HL-60 (cell line): ENCODE data around the gene MED15.

Source experiments
- DNase-seq, 2 experiments: peaks; one replicate each; pipeline ENCODE4 v3.0.0-alpha.2; 2010 to 2020; ENCODE audit warnings: low read depth in 1 of 2, low spot score in 1 of 2
- H3K27ac ChIP-seq: fragments of 250-450 bp; sonication (Bioruptor Pico); replicated peaks from 2 replicates; pipeline ENCODE4 v1.5.1; 2020; ENCODE audit warnings: mild to moderate bottlenecking, moderate library complexity
- H3K27me3 ChIP-seq: fragments of 250-450 bp; sonication (Bioruptor Pico); 2 replicates; pipeline ENCODE4 v1.5.1; 2021; ENCODE audit warnings: mild to moderate bottlenecking, moderate library complexity; ENCODE audit not compliant: insufficient read depth, poor library complexity, severe bottlenecking
- H3K4me3 ChIP-seq: replicated peaks from 2 replicates; pipeline ENCODE4 v1.5.1; 2011; ENCODE audit warnings: mild to moderate bottlenecking, control low read depth, low read length; ENCODE audit not compliant: insufficient read depth
- GABPA ChIP-seq: IDR thresholded peaks from 2 replicates; pipeline ENCODE4 v1.6.1; 2012; ENCODE audit warnings: low read depth
- POLR2AphosphoS5 ChIP-seq: IDR thresholded peaks from 2 replicates; pipeline ENCODE4 v1.6.1; 2012; ENCODE audit warnings: low read depth
- REST ChIP-seq: IDR thresholded peaks from 2 replicates; pipeline ENCODE4 v1.6.1; 2012; ENCODE audit warnings: low read depth; ENCODE audit not compliant: insufficient replicate concordance
- SPI1 ChIP-seq: IDR thresholded peaks from 2 replicates; pipeline ENCODE4 v1.6.1; 2012; ENCODE audit warnings: low read depth, mild to moderate bottlenecking, borderline replicate concordance
- TF ChIP-seq, protein P1 (sequence below): IDR thresholded peaks from one replicate; pipeline ENCODE4 v1.5.1; 2011; ENCODE audit warnings: low read length, control low read depth, inconsistent platforms; ENCODE audit not compliant: insufficient read depth

The MED15 gene

DNA sequence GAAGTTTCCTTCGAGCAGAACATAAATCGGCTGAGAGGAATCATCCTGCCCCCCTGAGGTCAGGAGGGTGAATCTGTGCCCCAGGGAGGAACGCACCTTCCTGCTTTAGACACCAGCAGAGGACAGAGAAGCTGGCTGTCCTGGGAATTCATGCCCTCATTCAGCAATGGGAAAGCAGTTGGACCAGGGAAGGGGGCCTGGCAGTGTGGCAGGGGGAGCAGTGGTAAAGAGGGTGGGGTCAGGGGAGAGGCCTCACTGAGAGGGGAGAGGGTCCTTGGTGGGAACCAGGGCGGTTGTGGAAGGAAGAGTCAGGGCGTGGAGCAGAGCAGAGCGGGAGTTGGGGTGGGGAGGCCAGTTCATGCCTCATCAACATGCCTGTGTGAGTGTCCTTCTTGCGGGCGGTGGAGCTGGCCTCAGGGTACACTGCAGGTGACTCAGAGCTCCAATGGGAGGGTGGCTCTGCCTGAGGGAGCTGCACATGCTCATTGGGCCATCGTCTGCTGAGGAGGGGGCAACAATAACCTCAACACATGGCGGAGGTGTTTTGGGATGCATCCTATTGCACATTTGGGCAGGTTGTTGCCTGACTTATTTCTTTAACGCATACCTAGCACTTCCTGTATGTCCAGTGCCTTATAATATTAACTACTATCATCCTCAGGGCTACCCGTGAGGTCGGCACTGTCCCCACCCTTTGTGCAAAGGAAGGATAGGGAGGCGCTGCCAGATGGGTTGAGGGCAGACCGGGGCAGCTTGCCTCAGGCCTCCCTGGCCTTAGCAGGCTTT, 23.2 kb downstream of the MED15 start:
- H3K4me3 ChIP-seq = no peak overlapping the region
- H3K27me3 ChIP-seq = no peaks in the 10 kb centered on the region
- no peak overlapping the region for H3K27ac ChIP-seq
- DNase-seq = no peak
- no peak for TF ChIP-seq REST
- TF ChIP-seq POLR2AphosphoS5 = no peak
- TF ChIP-seq, protein P1, sequence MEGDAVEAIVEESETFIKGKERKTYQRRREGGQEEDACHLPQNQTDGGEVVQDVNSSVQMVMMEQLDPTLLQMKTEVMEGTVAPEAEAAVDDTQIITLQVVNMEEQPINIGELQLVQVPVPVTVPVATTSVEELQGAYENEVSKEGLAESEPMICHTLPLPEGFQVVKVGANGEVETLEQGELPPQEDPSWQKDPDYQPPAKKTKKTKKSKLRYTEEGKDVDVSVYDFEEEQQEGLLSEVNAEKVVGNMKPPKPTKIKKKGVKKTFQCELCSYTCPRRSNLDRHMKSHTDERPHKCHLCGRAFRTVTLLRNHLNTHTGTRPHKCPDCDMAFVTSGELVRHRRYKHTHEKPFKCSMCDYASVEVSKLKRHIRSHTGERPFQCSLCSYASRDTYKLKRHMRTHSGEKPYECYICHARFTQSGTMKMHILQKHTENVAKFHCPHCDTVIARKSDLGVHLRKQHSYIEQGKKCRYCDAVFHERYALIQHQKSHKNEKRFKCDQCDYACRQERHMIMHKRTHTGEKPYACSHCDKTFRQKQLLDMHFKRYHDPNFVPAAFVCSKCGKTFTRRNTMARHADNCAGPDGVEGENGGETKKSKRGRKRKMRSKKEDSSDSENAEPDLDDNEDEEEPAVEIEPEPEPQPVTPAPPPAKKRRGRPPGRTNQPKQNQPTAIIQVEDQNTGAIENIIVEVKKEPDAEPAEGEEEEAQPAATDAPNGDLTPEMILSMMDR = no peak

DNA sequence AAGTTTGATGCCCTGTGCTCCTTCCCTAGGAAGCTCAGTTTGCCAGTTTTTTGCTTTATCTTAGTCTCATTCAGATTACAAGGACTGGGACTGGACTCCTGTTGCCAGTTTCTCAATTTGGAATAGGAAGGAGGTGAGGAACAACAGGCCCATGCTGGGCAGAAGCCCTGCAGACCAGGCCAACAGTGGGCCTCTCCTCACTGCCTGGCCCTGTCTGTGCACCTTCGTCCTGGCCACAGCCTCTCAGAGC, 23.7 kb downstream of the MED15 start:
- Histone ChIP-seq H3K4me3 (no peak overlapping the region), H3K27ac (no peak overlapping the region), H3K27me3 (no peaks in the 10 kb centered on the region)
- TF ChIP-seq, protein P1 = no peak
- TF ChIP-seq GABPA (no peak), REST (no peak), POLR2AphosphoS5 (no peak), SPI1 (no peak)
- DNase-seq = no peak

- no peak overlapping the region for H3K27ac ChIP-seq
These were observed 24.2 kb downstream of the MED15 start for GRCh38 chr22:20531404-20532201.

More at GRCh38 chr22:20531404-20532201, 24.2 kb downstream of the MED15 start:
- no peak for DNase-seq
- Histone ChIP-seq H3K27me3 (no peaks in the 10 kb centered on the region), H3K4me3 (no peak overlapping the region)
- TF ChIP-seq GABPA (no peak), REST (no peak), POLR2AphosphoS5 (no peak), SPI1 (no peak)
- TF ChIP-seq, protein P1 = no peak
